ENCODE results near the gene WDR17. TPM values are rescaled to one million over a fixed set of nuclear protein-coding genes. Genes with fewer than 3 reads are reported as not detected.
A peak's percentile ranks its signal among the peaks of the same experiment; 100 is the strongest.

The WDR17 gene
- total RNA-seq, 1 experiment from 2014 or later = 4.4 TPM

DNA sequence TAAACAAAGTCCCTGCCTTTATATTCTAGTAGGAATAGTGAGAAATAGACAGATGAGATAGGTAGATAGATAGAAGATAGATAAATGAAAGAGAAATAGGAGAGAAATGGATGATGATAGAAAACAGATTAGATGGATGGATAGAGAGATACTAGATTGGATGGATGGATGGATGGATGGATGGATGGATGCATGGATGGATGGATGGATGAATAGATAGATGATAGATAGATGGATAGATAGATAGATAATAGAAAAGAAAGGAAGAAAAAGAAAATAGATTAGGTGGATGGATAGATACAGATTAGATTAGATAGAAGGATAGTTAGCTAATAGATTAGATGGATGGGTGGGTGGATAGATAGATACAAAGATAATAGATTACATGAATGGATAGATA is 33.2 kb upstream of the WDR17 start:
- TF ChIP-seq RELA (CRISPR knock-in tag; IDR thresholded peaks at IDR 0.05; ENCODE audit: borderline replicate concordance) (no peak), RORB (CRISPR knock-in tag; IDR thresholded peaks at IDR 0.05) (no peak), CREB1 (CRISPR knock-in tag; IDR thresholded peaks at IDR 0.05) (no peak), JUN (CRISPR knock-in tag; IDR thresholded peaks at IDR 0.05) (no peak), GRHL2 (CRISPR knock-in tag; IDR thresholded peaks at IDR 0.05; ENCODE audit: insufficient replicate concordance, severe bottlenecking) (no peak), CREM (CRISPR knock-in tag; IDR thresholded peaks at IDR 0.05) (no peak)
- TF ChIP-seq, protein P1, sequence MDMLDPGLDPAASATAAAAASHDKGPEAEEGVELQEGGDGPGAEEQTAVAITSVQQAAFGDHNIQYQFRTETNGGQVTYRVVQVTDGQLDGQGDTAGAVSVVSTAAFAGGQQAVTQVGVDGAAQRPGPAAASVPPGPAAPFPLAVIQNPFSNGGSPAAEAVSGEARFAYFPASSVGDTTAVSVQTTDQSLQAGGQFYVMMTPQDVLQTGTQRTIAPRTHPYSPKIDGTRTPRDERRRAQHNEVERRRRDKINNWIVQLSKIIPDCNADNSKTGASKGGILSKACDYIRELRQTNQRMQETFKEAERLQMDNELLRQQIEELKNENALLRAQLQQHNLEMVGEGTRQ (CRISPR knock-in tag; IDR thresholded peaks at IDR 0.05) = no peak
- ATAC-seq (no peak), DNase-seq (ENCODE audit: low spot score) (no peak)
- Mint-ChIP-seq H3K9me3 (no peaks in the 10 kb centered on the region), H3K27me3 (ENCODE audit: low read depth) (no peaks in the 10 kb centered on the region), H3K4me1 (no peaks in the 10 kb centered on the region), H3K36me3 (no peaks in the 10 kb centered on the region), H3K4me3 (no peak overlapping the region), H3K27ac (no peak overlapping the region)
- ChIA-PET CTCF (no interaction called here), POLR2A (no interaction called here)

DNA sequence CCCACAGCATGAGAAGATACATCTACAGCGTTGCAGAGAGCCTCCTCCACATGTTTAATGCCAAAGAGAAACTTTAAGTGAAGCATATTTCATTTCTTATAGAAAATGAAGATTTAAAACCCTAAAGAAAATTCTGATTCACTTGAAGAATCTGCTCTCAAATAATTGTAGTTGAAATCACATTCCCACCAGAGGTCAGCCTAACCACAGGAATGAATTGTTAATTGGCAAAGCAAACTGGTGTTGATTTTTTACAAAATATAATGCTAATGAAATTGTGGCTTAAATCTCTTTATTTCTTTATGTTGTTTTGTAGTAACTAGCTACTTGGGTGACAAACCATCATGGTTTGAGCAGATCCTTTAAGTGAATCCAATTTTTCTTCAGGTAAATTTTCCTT is 31.1 kb upstream of the WDR17 start:
- ATAC-seq (no peak), DNase-seq (ENCODE audit: low spot score) (no peak)
- H3K36me3 Mint-ChIP-seq = no peaks in the 10 kb centered on the region
- ChIA-PET CTCF (interaction anchor here (2.0 kb wide), 1 partner anchor 306 kb away, joined by 18 read pairs; no protein-coding TSS in a partner anchor), POLR2A (no interaction called here)
- H3K9me3 Mint-ChIP-seq = peaks cover 13% of the 10 kb centered on the region
- TF ChIP-seq, protein P2, sequence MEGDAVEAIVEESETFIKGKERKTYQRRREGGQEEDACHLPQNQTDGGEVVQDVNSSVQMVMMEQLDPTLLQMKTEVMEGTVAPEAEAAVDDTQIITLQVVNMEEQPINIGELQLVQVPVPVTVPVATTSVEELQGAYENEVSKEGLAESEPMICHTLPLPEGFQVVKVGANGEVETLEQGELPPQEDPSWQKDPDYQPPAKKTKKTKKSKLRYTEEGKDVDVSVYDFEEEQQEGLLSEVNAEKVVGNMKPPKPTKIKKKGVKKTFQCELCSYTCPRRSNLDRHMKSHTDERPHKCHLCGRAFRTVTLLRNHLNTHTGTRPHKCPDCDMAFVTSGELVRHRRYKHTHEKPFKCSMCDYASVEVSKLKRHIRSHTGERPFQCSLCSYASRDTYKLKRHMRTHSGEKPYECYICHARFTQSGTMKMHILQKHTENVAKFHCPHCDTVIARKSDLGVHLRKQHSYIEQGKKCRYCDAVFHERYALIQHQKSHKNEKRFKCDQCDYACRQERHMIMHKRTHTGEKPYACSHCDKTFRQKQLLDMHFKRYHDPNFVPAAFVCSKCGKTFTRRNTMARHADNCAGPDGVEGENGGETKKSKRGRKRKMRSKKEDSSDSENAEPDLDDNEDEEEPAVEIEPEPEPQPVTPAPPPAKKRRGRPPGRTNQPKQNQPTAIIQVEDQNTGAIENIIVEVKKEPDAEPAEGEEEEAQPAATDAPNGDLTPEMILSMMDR (IDR thresholded peaks at IDR 0.05) = 0 out of 2 replicates have a peak, but pooled peaks have one; percentile 13
- TF ChIP-seq, protein P3, sequence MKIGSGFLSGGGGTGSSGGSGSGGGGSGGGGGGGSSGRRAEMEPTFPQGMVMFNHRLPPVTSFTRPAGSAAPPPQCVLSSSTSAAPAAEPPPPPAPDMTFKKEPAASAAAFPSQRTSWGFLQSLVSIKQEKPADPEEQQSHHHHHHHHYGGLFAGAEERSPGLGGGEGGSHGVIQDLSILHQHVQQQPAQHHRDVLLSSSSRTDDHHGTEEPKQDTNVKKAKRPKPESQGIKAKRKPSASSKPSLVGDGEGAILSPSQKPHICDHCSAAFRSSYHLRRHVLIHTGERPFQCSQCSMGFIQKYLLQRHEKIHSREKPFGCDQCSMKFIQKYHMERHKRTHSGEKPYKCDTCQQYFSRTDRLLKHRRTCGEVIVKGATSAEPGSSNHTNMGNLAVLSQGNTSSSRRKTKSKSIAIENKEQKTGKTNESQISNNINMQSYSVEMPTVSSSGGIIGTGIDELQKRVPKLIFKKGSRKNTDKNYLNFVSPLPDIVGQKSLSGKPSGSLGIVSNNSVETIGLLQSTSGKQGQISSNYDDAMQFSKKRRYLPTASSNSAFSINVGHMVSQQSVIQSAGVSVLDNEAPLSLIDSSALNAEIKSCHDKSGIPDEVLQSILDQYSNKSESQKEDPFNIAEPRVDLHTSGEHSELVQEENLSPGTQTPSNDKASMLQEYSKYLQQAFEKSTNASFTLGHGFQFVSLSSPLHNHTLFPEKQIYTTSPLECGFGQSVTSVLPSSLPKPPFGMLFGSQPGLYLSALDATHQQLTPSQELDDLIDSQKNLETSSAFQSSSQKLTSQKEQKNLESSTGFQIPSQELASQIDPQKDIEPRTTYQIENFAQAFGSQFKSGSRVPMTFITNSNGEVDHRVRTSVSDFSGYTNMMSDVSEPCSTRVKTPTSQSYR (CRISPR knock-in tag; IDR thresholded peaks at IDR 0.05) = no peak
- TF ChIP-seq ETV6 (CRISPR knock-in tag; IDR thresholded peaks at IDR 0.05) = no peak
- TF ChIP-seq, protein P4, sequence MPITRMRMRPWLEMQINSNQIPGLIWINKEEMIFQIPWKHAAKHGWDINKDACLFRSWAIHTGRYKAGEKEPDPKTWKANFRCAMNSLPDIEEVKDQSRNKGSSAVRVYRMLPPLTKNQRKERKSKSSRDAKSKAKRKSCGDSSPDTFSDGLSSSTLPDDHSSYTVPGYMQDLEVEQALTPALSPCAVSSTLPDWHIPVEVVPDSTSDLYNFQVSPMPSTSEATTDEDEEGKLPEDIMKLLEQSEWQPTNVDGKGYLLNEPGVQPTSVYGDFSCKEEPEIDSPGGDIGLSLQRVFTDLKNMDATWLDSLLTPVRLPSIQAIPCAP (CRISPR knock-in tag; IDR thresholded peaks at IDR 0.05) = no peak
- H3K4me3 Mint-ChIP-seq = no peak overlapping the region
- no peaks in the 10 kb centered on the region for H3K4me1 Mint-ChIP-seq
- H3K27me3 Mint-ChIP-seq (ENCODE audit: low read depth) = no peaks in the 10 kb centered on the region
- H3K27ac Mint-ChIP-seq = no peak overlapping the region

DNA sequence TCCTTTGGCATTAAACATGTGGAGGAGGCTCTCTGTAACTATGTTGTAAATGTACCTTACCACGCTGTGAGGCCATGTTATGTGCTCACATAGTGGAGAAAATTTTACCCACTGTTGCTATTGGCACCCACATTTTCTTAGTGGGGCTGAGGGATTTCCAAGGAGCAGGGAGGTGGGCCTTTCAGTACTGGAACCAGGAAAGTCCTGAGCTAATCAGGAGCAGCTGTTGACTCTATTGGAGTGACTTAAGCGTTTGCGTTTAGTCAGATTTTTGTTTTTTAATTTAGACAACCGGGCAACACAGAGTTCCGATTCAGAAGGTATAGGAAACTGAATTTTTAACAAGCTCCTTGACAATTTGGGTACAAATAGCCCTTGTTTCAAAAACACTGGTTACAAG is 30.7 kb upstream of the WDR17 start:
- Mint-ChIP-seq H3K4me1 (no peaks in the 10 kb centered on the region), H3K36me3 (no peaks in the 10 kb centered on the region), H3K27me3 (ENCODE audit: low read depth) (no peaks in the 10 kb centered on the region), H3K27ac (no peak overlapping the region), H3K4me3 (no peak overlapping the region), H3K9me3 (peaks cover 17% of the 10 kb centered on the region)
- ATAC-seq (no peak), DNase-seq (ENCODE audit: low spot score) (no peak)
- POLR2A ChIA-PET = interaction anchor here (0.6 kb wide), 1 partner anchor 567 kb away, joined by 3 read pairs; no protein-coding TSS in a partner anchor
- CTCF ChIA-PET = interaction anchor here (0.6 to 2.0 kb wide), 4 partner anchors 81 to 306 kb away, joined by 3 to 18 read pairs (median 4); no protein-coding TSS in a partner anchor
- TF ChIP-seq JUN (CRISPR knock-in tag; IDR thresholded peaks at IDR 0.05) (no peak), NFATC4 (CRISPR knock-in tag; IDR thresholded peaks at IDR 0.05) (no peak), GTF2I (CRISPR knock-in tag; conservative IDR thresholded peaks at IDR 0.05) (no peak)
- TF ChIP-seq, protein P5, sequence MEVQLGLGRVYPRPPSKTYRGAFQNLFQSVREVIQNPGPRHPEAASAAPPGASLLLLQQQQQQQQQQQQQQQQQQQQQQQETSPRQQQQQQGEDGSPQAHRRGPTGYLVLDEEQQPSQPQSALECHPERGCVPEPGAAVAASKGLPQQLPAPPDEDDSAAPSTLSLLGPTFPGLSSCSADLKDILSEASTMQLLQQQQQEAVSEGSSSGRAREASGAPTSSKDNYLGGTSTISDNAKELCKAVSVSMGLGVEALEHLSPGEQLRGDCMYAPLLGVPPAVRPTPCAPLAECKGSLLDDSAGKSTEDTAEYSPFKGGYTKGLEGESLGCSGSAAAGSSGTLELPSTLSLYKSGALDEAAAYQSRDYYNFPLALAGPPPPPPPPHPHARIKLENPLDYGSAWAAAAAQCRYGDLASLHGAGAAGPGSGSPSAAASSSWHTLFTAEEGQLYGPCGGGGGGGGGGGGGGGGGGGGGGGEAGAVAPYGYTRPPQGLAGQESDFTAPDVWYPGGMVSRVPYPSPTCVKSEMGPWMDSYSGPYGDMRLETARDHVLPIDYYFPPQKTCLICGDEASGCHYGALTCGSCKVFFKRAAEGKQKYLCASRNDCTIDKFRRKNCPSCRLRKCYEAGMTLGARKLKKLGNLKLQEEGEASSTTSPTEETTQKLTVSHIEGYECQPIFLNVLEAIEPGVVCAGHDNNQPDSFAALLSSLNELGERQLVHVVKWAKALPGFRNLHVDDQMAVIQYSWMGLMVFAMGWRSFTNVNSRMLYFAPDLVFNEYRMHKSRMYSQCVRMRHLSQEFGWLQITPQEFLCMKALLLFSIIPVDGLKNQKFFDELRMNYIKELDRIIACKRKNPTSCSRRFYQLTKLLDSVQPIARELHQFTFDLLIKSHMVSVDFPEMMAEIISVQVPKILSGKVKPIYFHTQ (CRISPR knock-in tag; IDR thresholded peaks at IDR 0.05) = no peak
- TF ChIP-seq, protein P6, sequence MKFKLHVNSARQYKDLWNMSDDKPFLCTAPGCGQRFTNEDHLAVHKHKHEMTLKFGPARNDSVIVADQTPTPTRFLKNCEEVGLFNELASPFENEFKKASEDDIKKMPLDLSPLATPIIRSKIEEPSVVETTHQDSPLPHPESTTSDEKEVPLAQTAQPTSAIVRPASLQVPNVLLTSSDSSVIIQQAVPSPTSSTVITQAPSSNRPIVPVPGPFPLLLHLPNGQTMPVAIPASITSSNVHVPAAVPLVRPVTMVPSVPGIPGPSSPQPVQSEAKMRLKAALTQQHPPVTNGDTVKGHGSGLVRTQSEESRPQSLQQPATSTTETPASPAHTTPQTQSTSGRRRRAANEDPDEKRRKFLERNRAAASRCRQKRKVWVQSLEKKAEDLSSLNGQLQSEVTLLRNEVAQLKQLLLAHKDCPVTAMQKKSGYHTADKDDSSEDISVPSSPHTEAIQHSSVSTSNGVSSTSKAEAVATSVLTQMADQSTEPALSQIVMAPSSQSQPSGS (CRISPR knock-in tag; IDR thresholded peaks at IDR 0.05; ENCODE audit: borderline replicate concordance, low read depth) = no peak
- TF ChIP-seq, protein P7, sequence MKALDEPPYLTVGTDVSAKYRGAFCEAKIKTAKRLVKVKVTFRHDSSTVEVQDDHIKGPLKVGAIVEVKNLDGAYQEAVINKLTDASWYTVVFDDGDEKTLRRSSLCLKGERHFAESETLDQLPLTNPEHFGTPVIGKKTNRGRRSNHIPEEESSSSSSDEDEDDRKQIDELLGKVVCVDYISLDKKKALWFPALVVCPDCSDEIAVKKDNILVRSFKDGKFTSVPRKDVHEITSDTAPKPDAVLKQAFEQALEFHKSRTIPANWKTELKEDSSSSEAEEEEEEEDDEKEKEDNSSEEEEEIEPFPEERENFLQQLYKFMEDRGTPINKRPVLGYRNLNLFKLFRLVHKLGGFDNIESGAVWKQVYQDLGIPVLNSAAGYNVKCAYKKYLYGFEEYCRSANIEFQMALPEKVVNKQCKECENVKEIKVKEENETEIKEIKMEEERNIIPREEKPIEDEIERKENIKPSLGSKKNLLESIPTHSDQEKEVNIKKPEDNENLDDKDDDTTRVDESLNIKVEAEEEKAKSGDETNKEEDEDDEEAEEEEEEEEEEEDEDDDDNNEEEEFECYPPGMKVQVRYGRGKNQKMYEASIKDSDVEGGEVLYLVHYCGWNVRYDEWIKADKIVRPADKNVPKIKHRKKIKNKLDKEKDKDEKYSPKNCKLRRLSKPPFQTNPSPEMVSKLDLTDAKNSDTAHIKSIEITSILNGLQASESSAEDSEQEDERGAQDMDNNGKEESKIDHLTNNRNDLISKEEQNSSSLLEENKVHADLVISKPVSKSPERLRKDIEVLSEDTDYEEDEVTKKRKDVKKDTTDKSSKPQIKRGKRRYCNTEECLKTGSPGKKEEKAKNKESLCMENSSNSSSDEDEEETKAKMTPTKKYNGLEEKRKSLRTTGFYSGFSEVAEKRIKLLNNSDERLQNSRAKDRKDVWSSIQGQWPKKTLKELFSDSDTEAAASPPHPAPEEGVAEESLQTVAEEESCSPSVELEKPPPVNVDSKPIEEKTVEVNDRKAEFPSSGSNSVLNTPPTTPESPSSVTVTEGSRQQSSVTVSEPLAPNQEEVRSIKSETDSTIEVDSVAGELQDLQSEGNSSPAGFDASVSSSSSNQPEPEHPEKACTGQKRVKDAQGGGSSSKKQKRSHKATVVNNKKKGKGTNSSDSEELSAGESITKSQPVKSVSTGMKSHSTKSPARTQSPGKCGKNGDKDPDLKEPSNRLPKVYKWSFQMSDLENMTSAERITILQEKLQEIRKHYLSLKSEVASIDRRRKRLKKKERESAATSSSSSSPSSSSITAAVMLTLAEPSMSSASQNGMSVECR (CRISPR knock-in tag; IDR thresholded peaks at IDR 0.05; ENCODE audit: borderline replicate concordance) = no peak
